HG03039 (cell line): ENCODE data around the gene CYP4F22.
"Not testable (repeated sequence)": the region's sequence is repeated elsewhere in the genome, so short reads cannot be mapped to it uniquely, and the experiment has no call there.

Experiments used
- ATAC-seq: cut with Tn5 transposase; IDR thresholded peaks from one replicate; pipeline ENCODE4 v1.9.1; 2021; ENCODE audit warnings: mild to moderate bottlenecking, moderate library complexity; ENCODE audit not compliant: unreplicated experiment

Gene CYP4F22

DNA sequence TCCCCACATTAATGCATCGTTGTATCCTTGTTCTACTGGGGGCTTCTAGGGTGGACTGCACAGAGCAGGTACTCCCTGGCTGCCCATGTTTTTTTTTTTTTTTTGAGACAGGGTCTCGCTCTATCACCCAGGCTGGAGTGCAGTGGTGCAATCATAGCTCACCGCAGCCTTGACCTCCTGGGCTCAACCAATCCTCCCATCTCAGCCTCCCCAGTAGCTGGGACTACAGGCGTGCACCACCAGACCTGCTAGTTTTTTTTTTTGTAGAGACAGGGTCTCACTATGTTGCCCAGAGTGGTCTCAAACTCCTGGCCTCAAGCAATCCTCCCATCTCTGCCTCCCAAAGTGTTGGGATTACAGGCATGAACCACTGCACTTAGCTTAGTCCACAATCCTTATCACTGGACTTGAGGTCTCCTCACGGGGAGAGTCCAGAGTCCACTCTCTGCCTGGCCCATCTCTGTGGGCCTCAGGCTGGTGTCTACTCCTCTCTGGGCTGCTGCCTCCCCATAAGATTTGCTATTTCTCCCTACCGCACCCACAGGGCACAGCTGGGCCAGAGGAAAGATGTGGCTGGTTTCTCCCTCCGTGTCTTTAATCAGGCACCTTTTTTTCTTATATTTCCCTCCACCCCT lies 56.3 kb downstream of the CYP4F22 start:
- ATAC-seq = no peak

- no peak for ATAC-seq
Measured at GRCh38 chr19:15570420-15570819, 62.1 kb downstream of the CYP4F22 start.

DNA sequence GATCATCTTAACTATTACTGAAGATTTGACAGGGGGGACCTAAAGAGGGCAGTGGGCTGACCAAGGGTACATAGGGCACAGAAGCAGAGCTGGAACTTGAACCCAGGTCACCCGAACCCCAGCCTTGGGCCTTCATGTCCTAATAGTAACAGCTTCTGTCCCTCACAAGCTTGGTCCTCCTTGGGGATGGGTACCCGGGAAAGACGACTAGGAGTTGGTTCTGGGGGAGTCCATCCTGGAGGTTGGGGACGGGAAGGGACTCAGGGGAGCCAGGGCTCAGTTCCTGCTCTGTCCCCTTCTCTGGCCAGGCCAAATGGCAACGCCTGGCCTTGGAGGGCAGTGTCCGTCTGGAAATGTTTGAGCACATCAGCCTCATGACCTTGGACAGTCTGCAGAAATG lies 67.1 kb downstream of the CYP4F22 start:
- no peak for ATAC-seq

DNA sequence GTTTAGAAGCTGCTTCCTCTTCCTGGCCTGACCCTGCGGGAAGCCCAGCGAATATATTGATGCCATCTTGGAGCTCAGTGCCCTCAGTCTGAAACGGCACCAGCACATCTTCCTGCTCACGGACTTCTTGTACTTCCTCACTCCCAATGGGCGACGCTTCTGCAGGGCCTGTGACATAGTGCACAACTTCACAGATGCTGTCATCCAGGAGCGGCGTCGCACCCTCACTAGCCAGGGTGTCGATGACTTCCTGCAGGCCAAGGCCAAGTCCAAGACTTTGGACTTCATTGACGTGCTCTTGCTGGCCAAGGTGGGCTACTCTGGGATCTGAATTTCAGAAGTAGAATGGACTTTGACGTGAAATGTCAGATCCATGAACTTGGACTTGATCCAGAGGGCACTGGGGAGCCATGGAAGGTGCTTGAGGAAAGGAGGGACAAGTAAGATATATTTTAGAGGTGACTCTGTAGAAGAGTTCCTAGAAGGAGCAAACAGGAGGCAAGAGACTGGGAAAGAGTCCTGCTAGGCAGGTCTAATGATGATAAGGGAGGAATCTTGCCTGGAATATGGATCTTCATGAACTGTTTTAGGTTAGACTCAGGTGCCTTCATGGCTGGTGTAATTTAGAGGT lies 68.3 kb downstream of the CYP4F22 start:
- ATAC-seq = no peak

- ATAC-seq = no peak
Measured at GRCh38 chr19:15577184-15577771, 69.0 kb downstream of the CYP4F22 start.

GRCh38 chr19:15583346-15583745 lies 75.0 kb downstream of the CYP4F22 start:
- no peak for ATAC-seq

- no peak for ATAC-seq
Measured at GRCh38 chr19:15584095-15584494, 75.8 kb downstream of the CYP4F22 start.

GRCh38 chr19:15584541-15585115 lies 76.3 kb downstream of the CYP4F22 start:
- ATAC-seq = no peak

- ATAC-seq = no peak
Measured at GRCh38 chr19:15587663-15588062, 79.3 kb downstream of the CYP4F22 start.

DNA sequence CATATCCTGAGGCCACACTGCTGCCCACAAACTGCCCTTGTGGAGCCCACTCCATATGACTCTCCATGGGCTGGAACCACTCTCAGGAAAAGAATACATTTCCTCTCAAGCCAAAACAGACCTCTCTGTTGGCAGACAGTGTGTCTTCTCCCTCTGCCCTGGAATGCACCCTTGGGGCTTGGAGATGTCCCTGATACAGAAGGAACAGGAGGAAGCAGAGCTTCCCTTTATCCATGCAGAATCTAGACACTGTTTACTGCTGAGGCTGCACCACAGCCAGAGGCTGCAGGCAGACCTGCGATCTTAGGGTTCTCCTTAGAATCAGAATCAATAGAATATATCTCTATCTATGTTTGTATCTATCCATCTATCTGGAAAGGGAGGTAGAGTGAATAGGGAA lies 79.9 kb downstream of the CYP4F22 start:
- no peak for ATAC-seq

DNA sequence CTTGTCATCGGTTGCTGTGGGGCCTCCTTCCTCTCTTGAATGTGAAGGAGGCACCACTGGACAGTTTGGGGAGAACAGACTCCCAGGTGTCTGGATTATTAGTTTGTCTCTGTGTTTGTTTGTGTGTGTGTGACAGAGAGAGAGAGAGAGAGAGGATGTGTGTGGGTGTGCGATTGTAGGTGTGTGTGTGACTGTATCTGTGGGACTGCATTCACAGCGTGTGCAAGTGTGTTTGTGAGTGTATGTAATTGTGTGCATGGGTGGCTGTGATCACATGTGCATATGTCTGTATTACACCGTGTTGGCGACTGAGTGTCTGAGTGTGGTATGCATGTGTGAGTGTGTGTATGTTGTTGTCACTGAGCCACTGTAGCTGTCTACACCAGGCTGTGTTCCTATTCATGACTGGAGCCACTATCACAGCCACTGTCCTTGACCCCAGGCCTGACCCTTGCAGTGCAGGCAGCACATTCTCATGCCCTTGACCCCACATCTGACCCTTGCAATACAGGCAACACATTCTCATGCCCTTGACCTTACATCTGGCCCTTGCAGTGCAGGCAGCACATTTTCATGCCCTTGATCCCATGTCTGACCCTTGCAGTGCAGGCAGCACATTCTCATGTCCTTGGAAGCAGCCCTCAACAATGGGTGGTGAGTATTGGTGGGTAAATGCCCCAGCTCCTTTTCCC lies 81.6 kb downstream of the CYP4F22 start:
- no peak for ATAC-seq

DNA sequence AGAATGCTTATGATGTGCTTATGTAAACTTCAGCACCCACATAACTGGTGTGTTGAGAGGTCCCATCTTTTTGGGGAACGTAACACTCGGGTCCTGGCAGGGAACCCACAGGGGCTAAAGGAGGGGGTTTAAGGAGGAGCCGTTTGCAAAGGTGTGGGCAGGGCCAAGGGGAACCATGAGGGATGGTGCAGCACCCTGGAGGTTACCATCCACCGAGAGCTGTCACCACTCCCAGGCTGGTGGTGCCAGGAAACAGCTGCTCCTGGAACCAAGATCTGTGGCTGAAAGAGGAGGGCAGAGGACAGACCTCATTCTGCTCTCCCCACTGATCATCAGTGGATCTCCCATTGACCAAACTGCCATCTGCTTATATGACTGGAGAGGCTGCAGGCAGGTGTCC lies 83.5 kb downstream of the CYP4F22 start:
- ATAC-seq = no peak

DNA sequence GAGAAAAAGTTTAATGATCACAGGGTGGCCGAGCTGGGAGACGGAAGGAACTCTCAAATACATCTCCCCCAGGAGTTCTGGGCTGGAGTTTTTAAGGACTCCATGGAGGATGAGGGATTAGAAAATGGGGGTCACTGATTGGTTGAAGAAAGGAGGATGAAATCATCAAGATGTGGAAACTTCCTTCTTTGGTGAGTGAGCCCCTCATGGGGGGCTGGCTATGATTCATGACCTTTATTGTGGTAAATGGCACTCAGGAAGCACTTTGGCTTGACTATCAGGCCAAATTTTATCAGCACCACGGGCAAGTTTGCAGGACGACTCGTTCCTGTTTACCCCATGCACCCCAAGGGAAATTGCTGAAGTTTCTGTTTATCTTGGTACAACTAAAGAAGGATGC lies 84.2 kb downstream of the CYP4F22 start:
- not testable (repeated sequence) for ATAC-seq

GRCh38 chr19:15593766-15594165 lies 85.4 kb downstream of the CYP4F22 start:
- not testable (repeated sequence) for ATAC-seq

GRCh38 chr19:15595069-15595468 lies 86.7 kb downstream of the CYP4F22 start:
- ATAC-seq = no peak
